GM18499 (cell line): Measurements from ENCODE around the gene TIMP3.

Source experiments
- ATAC-seq: cut with Tn5 transposase; IDR thresholded peaks from one replicate; pipeline ENCODE4 v1.9.1; 2021; ENCODE audit warnings: moderate number of reproducible peaks; ENCODE audit not compliant: insufficient read depth, unreplicated experiment

TIMP3 gene

GRCh38 chr22:32827049-32827602, 25.6 kb downstream of the TIMP3 start:
- ATAC-seq, result no peak

- no peak for ATAC-seq
Observed at GRCh38 chr22:32828150-32828549, 26.6 kb downstream of the TIMP3 start.

- ATAC-seq, result no peak
Observed at GRCh38 chr22:32828561-32828960, 27.1 kb downstream of the TIMP3 start.

- no peak for ATAC-seq
Observed at GRCh38 chr22:32829451-32829851, 27.9 kb downstream of the TIMP3 start.

- no peak for ATAC-seq
Observed at GRCh38 chr22:32830473-32830872, 29.0 kb downstream of the TIMP3 start.

GRCh38 chr22:32830957-32831356, 29.5 kb downstream of the TIMP3 start:
- no peak for ATAC-seq

GRCh38 chr22:32831584-32831983, 30.1 kb downstream of the TIMP3 start:
- no peak for ATAC-seq

- no peak for ATAC-seq
Observed at GRCh38 chr22:32832174-32832573, 30.7 kb downstream of the TIMP3 start.

GRCh38 chr22:32836280-32837123, 35.0 kb downstream of the TIMP3 start:
- ATAC-seq, result no peak

GRCh38 chr22:32837142-32837541, 35.6 kb downstream of the TIMP3 start:
- no peak for ATAC-seq

GRCh38 chr22:32837803-32838202, 36.3 kb downstream of the TIMP3 start:
- no peak for ATAC-seq

GRCh38 chr22:32839831-32840584, 38.5 kb downstream of the TIMP3 start:
- ATAC-seq, result no peak

GRCh38 chr22:32841175-32841574, 39.7 kb downstream of the TIMP3 start:
- ATAC-seq, result no peak

GRCh38 chr22:32842486-32842885, 41.0 kb downstream of the TIMP3 start:
- ATAC-seq, result no peak

- ATAC-seq, result no peak
Observed at GRCh38 chr22:32843300-32843699, 41.8 kb downstream of the TIMP3 start.

GRCh38 chr22:32844251-32844650, 42.7 kb downstream of the TIMP3 start:
- no peak for ATAC-seq

GRCh38 chr22:32846780-32847491, 45.4 kb downstream of the TIMP3 start:
- no peak for ATAC-seq

- no peak for ATAC-seq
Observed at GRCh38 chr22:32848226-32848625, 46.7 kb downstream of the TIMP3 start.

- no peak for ATAC-seq
Observed at GRCh38 chr22:32849501-32849900, 48.0 kb downstream of the TIMP3 start.

- no peak for ATAC-seq
Observed at GRCh38 chr22:32850157-32850556, 48.7 kb downstream of the TIMP3 start.
